A549 (cell line): ENCODE results near the gene CALN1. TPM values are rescaled to one million over a fixed set of nuclear protein-coding genes. Genes with fewer than 3 reads are reported as not detected.

Experiments used
- ATAC-seq, 2 experiments: fragments of 200-7000 bp in 1 of 2; fragments of >200 bp in 1 of 2; cut with Nextera tagmentation in 1 of 2; cut with Tn5 transposase in 1 of 2; 3 replicates each; pipeline versions ENCODE4 v1.8.0 to v1.9.1; 2018 to 2020; ENCODE audit warnings: mild to moderate bottlenecking in 1 of 2, moderate library complexity in 1 of 2
- CTCF ChIA-PET: fragments of 300-600 bp; sonication (Branson Sonifier 250); formaldehyde crosslinking; extraction: SDS; loops from one replicate; lab custom pipeline; 2021; ENCODE audit warnings: antibody characterized with exemption, inconsistent platforms; lab: Yijun Ruan, JAX
- POLR2A ChIA-PET: fragments of 350-600 bp; formaldehyde crosslinking; extraction: SDS; loops from one replicate; lab custom pipeline; 2021; ENCODE audit warnings: antibody characterized with exemption, inconsistent platforms; lab: Yijun Ruan, JAX
- DNase-seq, 2 experiments: peaks; one replicate each; pipeline versions ENCODE4 v3.0.0 to v3.0.0-alpha.2; 2011 to 2016; ENCODE audit warnings: low read depth in 1 of 2, low spot score in 1 of 2
- FAIRE-seq: peaks from 2 replicates; lab custom pipeline; 2011; peaks lifted over from hg19 to GRCh38; lab: Jason Lieb, UNC
- H3K27ac ChIP-seq, 2 experiments: fragments of >200 bp; sonication (Bioruptor Twin); formaldehyde crosslinking; 3 replicates each; pipeline ENCODE4 v1.5.1; 2016 to 2017
- H3K4me1 ChIP-seq: fragments of >200 bp; sonication (Bioruptor Twin); formaldehyde crosslinking; 3 replicates; pipeline ENCODE4 v1.6.1; 2016
- H3K4me2 ChIP-seq: fragments of >200 bp; sonication (Bioruptor Twin); formaldehyde crosslinking; 3 replicates; pipeline ENCODE4 v1.6.1; 2016
- H3K4me3 ChIP-seq: fragments of >200 bp; sonication (Bioruptor Twin); formaldehyde crosslinking; 3 replicates; pipeline ENCODE4 v1.5.1; 2016
- H3K9me3 ChIP-seq: fragments of >200 bp; sonication (Bioruptor Twin); formaldehyde crosslinking; 3 replicates; pipeline ENCODE4 v1.6.1; 2016
- BCL3 ChIP-seq: fragments of >200 bp; sonication (Bioruptor Twin); formaldehyde crosslinking; IDR thresholded peaks from 3 replicates; pipeline ENCODE4 v1.6.1; 2016
- BHLHE40 ChIP-seq: IDR thresholded peaks from 2 replicates; pipeline ENCODE4 v1.6.1; 2012; ENCODE audit warnings: low read depth, low read length, inconsistent platforms
- CBX8 ChIP-seq: fragments of 200-600 bp; sonication (generic); IDR thresholded peaks from 2 replicates; pipeline ENCODE4 v1.6.1; 2016
- CHD2 ChIP-seq: fragments of 150-350 bp; IDR thresholded peaks from 2 replicates; pipeline ENCODE4 v1.6.1; 2014; ENCODE audit warnings: low read length; ENCODE audit not compliant: partially characterized antibody
- E2F6 ChIP-seq: IDR thresholded peaks from 2 replicates; pipeline ENCODE4 v1.6.1; 2012; ENCODE audit warnings: low read depth, borderline replicate concordance
- EHF ChIP-seq: fragments of 250-450 bp; sonication (Bioruptor Pico); IDR thresholded peaks from 2 replicates; pipeline ENCODE4 v1.5.0; 2020; ENCODE audit warnings: mild to moderate bottlenecking
- ELK1 ChIP-seq: fragments of 150-350 bp; IDR thresholded peaks from 2 replicates; pipeline ENCODE4 v1.6.1; 2014; ENCODE audit warnings: low read depth, mild to moderate bottlenecking, low read length
- ESRRA ChIP-seq: fragments of 150-350 bp; IDR thresholded peaks from 2 replicates; pipeline ENCODE4 v1.6.1; 2014; ENCODE audit warnings: mild to moderate bottlenecking, low read length, borderline replicate concordance
- FOSB ChIP-seq: fragments of 250-450 bp; sonication (Bioruptor Pico); IDR thresholded peaks from 2 replicates; pipeline ENCODE4 v1.5.0; 2020; ENCODE audit warnings: mild to moderate bottlenecking, moderate library complexity
- HEYL ChIP-seq: fragments of 250-450 bp; sonication (Bioruptor Pico); IDR thresholded peaks from 2 replicates; pipeline ENCODE4 v1.8.0; 2021; ENCODE audit warnings: mild to moderate bottlenecking, moderate library complexity
- HOXB13 ChIP-seq: fragments of 250-450 bp; sonication (Bioruptor Pico); IDR thresholded peaks from 2 replicates; pipeline ENCODE4 v1.5.0; 2020; ENCODE audit warnings: low read depth, mild to moderate bottlenecking, moderate library complexity
- JUN ChIP-seq, 2 experiments: fragments of >200 bp; sonication (Bioruptor Twin); formaldehyde crosslinking; IDR thresholded peaks; 2 replicates in 1 of 2; 3 replicates in 1 of 2; pipeline ENCODE4 v1.6.1; 2016 to 2017
- JUNB ChIP-seq: fragments of >200 bp; sonication (Bioruptor Twin); formaldehyde crosslinking; IDR thresholded peaks from 2 replicates; pipeline ENCODE4 v1.6.1; 2016
- MAX ChIP-seq: IDR thresholded peaks from 2 replicates; pipeline ENCODE4 v1.6.1; 2012
- PHF8 ChIP-seq: fragments of 200-600 bp; sonication (generic); IDR thresholded peaks from 2 replicates; pipeline ENCODE4 v1.6.1; 2016; ENCODE audit warnings: low read depth, mild to moderate bottlenecking, antibody characterized with exemption, moderate library complexity, borderline replicate concordance
- POLR2AphosphoS2 ChIP-seq: conservative IDR thresholded peaks from 2 replicates; pipeline ENCODE4 v1.6.1; 2012; ENCODE audit warnings: low read length, improper control_type of control experiment, inconsistent platforms
- RAD21 ChIP-seq, 2 experiments: fragments of >200 bp in 1 of 2; sonication (Bioruptor Twin) in 1 of 2; formaldehyde crosslinking in 1 of 2; IDR thresholded peaks in 1 of 2; conservative IDR thresholded peaks in 1 of 2; 2 replicates in 1 of 2; 3 replicates in 1 of 2; pipeline ENCODE4 v1.6.1; 2012 to 2018; ENCODE audit warnings: inconsistent platforms in 1 of 2
- RCOR1 ChIP-seq: fragments of 150-350 bp; IDR thresholded peaks from 2 replicates; pipeline ENCODE4 v1.6.1; 2014; ENCODE audit warnings: antibody characterized with exemption, low read length, low read depth
- RNF2 ChIP-seq: fragments of 200-600 bp; sonication (generic); IDR thresholded peaks from 2 replicates; pipeline ENCODE4 v1.6.1; 2016; ENCODE audit warnings: low read depth, mild to moderate bottlenecking, antibody characterized with exemption, moderate library complexity, borderline replicate concordance
- SMC3 ChIP-seq: fragments of >200 bp; sonication (Bioruptor Twin); formaldehyde crosslinking; IDR thresholded peaks from 3 replicates; pipeline ENCODE4 v1.6.1; 2018; ENCODE audit warnings: inconsistent platforms
- USF2 ChIP-seq: fragments of 450-650 bp; IDR thresholded peaks from 2 replicates; pipeline ENCODE4 v1.6.1; 2014; ENCODE audit warnings: antibody characterized with exemption
- ZFP36 ChIP-seq: fragments of 450-650 bp; IDR thresholded peaks from 2 replicates; pipeline ENCODE4 v1.6.1; 2014; ENCODE audit warnings: borderline replicate concordance; ENCODE audit not compliant: partially characterized antibody
- ZNF302 ChIP-seq: fragments of 250-450 bp; sonication (Bioruptor Pico); IDR thresholded peaks from 2 replicates; pipeline ENCODE4 v1.9.0; 2021; ENCODE audit warnings: inconsistent platforms, mild to moderate bottlenecking, moderate library complexity
- WGBS: methylation state at CpG from one replicate; pipeline ENCODE4 v1.1.6; 2017; ENCODE audit errors: missing lambda C conversion rate; 5-methylcytosine and 5-hydroxymethylcytosine counted together
- polyA plus RNA-seq, 4 experiments: library from polyadenylated mRNA; depleted of rRNA in 3 of 4; stranded (reverse); fragments of >200 nt; fragmentation: RNase III in 1 of 4; extraction: RNeasy Plus Mini Kit Qiagen cat#74134 plus additional on column Dnase treatment in 1 of 4; gene quantifications; 2 replicates in 3 of 4; 3 replicates in 1 of 4; pipeline ENCODE4 v1.2.3, GENCODE V29; 2011 to 2017

The CALN1 gene
- polyA plus RNA-seq, 2 of the 4 experiments (the other 2 are of a cell fraction) = not detected

- H3K27ac ChIP-seq = no peak overlapping the region
- DNase-seq = no peak
- no peak overlapping the region for H3K4me2 ChIP-seq
- no peak for FAIRE-seq
- peaks cover under 1% of the 10 kb centered on the region; the same call in 1 of the 3 replicates for H3K9me3 ChIP-seq
- CTCF ChIA-PET = interaction anchor here (1.0 to 1.8 kb wide), 2 partner anchors 19 to 24 kb away, joined by 3 to 5 read pairs; no protein-coding TSS in a partner anchor
- WGBS = 10% methylated on average over 4 of the region's 4 CpGs
- POLR2A ChIA-PET = no interaction called here
- TF ChIP-seq BCL3 (no peak), CBX8 (no peak), HEYL (no peak), HOXB13 (no peak), ELK1 (no peak), MAX (no peak), RCOR1 (no peak), RNF2 (no peak), ESRRA (no peak), ZFP36 (no peak)
- no peak for ATAC-seq
- H3K4me1 ChIP-seq = no peaks in the 10 kb centered on the region
- no peak overlapping the region for H3K4me3 ChIP-seq
Observed at GRCh38 chr7:71754828-71755227, 657.3 kb downstream of the CALN1 start.

GRCh38 chr7:71753956-71754664 lies 658.0 kb downstream of the CALN1 start:
- Histone ChIP-seq H3K9me3 (peaks cover 2% of the 10 kb centered on the region; the same call in 1 of the 3 replicates), H3K4me2 (no peak overlapping the region), H3K4me3 (no peak overlapping the region), H3K4me1 (no peaks in the 10 kb centered on the region), H3K27ac (no peak overlapping the region)
- ChIA-PET POLR2A (no interaction called here), CTCF (interaction anchor here (1.8 kb wide), 1 partner anchor 18 kb away, joined by 5 read pairs; no protein-coding TSS in a partner anchor)
- ATAC-seq = no peak
- no peak for DNase-seq
- TF ChIP-seq USF2 = no peak
- no peak for TF ChIP-seq JUN (IDR thresholded peaks at IDR 0.05)
- TF ChIP-seq PHF8 = no peak
- no peak for TF ChIP-seq E2F6
- TF ChIP-seq POLR2AphosphoS2 = no peak
- TF ChIP-seq SMC3 = no peak
- no peak for TF ChIP-seq ZNF302 (CRISPR knock-in tag)
- TF ChIP-seq FOSB = no peak
- TF ChIP-seq CHD2 = no peak
- no peak for TF ChIP-seq BHLHE40
- no peak for TF ChIP-seq EHF
- no peak for TF ChIP-seq RAD21 (conservative IDR thresholded peaks at IDR 0.05 in 1 of 2, IDR thresholded peaks at IDR 0.05 in 1 of 2)
- no peak for TF ChIP-seq JUNB
- WGBS = 33% methylated on average over 8 of the region's 9 CpGs
- FAIRE-seq = no peak
